ENCODE measurements around the gene BCAS3.
"Not testable (repeated sequence)": the region's sequence is repeated elsewhere in the genome, so short reads cannot be mapped to it uniquely, and the experiment has no call there.

Gene BCAS3

DNA sequence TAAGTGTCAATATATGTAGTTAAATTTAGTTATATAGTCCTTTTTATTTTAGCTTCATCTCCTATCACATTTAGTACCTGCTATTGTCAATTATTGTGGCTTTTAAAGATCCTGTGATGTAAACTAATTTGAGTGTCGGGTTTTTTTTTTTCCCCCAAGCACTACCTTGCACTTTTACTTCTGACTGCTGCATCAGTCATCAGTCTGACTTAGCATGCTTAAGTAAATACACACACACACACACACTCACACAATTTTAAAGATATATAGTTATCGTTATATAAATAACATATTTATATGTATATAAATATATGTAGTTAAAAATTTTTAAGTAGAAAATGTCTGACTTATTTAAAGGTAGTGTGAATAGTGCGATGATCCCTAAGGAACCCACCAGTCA lies 127.2 kb downstream of the BCAS3 start:
- no peak for DNase-seq

DNA sequence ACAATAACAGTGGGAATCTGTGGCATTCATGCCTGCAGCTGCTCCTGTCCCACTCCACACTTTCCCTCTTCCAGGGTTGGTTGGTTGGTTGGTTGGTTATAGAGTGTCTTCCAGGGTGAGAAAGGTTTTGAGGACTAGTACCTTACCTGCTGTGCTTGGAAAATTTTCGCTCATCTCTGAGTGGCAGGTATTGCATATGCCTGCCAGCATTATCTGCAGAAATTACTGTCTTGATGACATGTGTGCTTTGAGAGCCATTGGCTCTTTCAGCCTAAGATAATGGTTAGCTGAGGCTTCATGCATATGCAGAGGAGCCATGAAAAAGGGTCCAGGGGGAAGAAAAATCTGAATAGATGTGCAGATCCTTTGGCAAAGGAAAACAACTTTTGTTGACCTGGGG lies 131.8 kb downstream of the BCAS3 start:
- no peak for DNase-seq

DNA sequence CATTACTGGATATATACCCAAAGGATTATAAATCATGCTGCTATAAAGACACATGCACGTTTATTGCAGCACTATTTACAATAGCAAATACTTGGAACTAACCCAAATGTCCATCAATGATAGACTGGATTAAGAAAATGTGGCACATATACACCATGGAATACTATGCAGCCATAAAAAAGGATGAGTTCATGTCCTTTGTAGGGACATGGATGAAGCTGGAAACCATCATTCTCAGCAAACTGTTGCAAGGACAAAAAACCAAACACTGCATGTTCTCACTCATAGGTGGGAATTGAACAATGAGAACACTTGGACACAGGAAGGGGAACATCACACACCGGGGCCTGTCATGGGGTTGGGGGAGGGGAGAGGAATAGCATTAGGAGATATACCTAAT lies 137.3 kb downstream of the BCAS3 start:
- not testable (repeated sequence) for DNase-seq

DNA sequence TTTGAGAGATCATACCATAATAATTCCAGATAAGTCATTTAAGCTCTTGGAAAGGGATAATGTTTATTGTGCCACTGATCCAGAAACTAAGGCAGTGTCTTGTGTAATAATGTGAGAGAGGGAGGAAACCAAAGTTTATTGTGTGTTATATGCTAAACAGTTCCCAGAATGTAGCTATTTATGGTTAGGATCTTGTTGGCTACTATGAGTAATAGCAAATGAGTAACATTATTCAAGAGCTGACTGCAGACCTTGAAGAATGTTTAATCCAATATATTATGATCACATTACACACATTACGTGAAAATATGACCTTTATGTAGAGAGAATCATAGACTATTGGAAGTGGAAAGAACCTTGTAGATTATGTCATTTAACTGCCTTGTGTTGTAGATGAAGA lies 139.5 kb downstream of the BCAS3 start:
- DNase-seq = no peak

DNA sequence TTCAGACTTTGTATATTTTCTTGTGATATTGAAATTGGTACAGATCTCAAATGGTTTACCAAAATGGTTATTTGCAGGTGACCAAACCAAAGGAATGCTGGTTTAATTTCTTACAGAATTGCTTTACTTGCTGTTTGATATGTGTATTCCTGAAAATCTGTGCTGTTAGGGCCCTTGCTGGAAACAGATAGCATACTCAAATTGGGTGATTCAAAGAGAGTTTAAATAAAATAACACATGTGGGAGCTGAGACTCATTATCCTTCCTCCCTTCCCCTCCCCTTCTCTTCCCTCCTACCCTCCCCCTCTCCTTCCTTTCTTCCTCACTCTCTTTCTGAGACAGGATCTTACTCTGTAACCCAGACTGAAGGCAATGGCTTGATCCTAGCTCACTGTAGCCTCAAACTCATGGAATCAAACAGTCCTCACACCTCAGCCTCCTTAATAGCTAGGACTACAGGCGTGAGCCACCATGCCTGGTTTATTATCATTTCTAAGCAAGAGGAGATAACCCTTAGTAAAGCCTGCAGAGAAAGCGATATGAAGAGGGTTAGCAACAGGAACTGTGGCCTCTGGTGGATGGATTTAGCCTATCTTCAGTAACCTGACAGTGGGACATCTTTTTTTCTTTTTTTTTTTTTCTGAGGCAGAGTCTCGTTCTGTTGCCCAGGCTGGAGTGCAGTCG lies 141.9 kb downstream of the BCAS3 start:
- DNase-seq = no peak

DNA sequence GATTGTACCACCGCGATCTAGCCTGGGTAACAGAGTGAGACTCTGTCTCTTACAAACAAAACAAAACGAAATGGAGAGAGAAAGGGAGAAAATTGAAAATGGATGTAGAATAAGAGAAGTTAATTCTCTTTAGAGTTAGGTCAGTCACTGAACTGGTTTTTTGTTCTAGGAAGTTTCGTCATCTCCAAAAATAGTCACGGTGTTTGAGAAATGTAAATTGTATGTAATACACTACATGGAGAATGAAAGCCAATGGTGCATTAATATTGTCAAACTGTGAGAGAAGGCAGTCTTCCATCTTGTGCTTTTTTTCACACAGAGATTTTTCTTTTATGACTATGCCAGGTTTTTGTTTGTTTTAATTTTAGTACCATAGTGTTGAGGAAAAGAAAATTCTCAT lies 145.9 kb downstream of the BCAS3 start:
- DNase-seq = no peak

DNA sequence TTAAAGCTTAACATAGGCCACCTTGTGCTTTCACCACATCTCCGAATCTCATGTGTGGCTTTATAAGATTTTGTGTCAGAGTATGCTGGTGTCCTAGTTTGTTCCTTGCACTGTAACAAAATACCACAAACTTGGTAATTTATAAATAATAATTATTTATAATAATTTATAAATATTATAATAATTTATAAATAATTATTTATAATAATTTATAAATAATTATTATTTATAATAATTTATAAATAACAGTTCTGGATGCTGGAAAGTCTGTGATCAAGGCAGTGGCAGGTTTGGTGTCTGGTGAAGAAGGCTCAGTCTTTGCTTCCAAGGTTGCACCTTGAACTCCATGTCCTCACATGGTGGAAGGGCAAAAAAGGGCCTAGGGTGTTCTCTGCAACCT lies 147.7 kb downstream of the BCAS3 start:
- DNase-seq = no peak

DNA sequence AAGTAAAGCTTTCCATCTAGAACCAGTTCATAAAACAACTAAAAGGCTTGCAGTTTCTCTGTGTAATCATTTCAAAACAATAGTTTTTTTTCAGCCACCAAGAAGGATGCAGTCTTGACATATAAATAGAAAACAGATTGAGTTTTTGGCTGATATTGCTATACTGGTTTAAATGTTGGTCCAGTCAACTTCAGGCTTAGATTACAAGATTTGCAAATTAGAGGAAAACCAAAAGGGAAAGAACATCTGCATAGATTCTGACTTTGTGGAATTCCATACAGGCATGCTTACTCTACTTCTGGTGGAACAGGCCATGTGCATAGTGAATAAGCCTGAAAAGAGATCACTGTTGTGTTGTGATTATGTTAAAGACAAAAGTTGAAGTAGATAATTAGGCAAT lies 150.3 kb downstream of the BCAS3 start:
- DNase-seq = no peak

DNA sequence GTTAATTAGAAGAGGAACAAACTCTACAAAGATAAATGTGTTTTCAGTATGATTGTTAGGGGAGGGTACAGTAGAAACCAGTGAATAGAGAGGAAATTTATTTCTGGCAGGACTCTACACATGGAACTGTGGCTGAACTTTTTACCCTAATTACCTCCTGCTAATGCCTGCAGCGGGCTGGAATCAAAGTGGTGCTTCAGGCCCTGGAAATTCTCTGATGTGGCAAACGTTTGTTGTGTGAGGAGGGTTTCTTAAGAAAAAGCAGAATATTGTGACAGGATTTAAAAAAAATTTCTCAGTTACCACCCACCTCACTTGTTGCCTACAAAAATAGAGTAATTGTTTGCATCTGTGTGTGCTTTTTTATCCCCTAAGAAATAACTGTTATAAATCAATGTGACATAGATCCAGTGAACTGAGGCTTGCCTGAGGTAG lies 154.5 kb downstream of the BCAS3 start:
- DNase-seq = no peak

DNA sequence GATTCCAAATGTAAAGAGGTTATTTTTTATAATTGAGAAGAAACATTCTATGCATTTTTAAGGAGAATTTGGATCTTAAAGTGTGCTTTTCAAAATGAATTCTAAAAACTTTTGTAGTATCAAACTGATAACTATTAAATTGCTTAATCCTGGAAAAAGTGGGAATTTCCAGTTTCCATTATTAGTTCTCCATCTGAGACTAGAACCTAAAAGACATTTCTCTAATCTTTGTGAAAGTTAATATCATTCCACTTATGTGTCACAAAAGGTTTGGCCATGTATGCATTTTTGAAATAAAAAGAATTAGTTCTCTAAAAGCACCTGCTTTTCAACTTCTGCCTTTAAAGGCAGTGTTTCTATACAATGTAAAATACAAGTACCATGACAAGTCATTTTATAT lies 155.0 kb downstream of the BCAS3 start:
- DNase-seq = no peak

DNA sequence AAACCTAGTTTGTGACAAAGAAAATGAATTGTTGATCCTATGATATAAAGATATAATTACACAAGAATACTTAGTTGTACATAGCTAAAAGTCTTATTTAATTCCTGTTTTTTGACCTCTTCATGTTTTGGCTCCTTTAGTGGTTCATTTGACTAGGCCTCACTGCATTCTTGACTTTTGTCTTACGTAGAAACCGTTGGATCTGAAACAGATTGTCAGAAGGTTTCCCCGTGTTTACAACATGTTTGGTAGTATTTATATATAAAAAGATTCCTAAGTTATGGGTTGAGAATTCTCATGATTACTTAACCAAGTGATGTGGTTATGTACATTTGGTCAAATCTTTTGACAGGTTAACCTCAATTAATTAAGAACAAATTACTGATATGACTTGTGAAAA lies 162.8 kb downstream of the BCAS3 start:
- no peak for DNase-seq

DNA sequence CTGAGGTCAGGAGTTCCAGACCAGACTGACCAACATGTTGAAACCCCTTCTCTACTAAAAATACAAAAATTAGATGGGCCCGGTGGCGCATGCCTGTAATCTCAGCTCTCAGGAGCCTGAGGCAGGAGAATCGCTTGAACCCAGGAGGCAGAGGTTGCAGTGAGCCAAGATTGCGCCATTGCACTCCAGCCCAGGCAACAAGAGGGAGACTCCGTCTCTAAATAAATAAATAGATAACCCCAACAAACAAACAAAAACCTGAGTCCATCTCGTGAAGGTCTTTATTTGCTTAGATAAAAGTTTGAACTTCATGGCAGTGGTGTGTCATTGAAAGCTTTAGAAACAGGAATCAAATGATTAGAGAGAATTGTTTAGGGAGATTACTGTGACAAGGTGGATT lies 167.4 kb downstream of the BCAS3 start:
- DNase-seq = no peak

DNA sequence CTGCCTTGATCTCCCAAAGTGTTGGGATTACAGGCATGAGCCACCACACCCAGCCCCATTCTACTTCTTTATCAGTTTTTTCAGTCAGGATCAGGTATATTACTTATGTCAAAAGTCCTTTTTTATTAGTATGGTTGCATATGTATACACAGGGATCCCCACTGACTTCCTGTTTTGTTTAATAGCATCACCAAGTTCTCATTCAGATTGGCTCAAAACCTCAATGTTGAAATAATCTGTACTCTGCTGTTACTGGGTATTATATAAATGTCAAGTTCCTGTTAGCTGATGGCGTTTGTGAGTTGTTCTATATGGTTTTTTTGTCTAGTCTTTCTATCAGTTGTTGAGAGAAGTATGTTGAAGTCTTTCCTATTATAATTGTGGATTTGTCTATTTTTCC lies 168.5 kb downstream of the BCAS3 start:
- no peak for DNase-seq

DNA sequence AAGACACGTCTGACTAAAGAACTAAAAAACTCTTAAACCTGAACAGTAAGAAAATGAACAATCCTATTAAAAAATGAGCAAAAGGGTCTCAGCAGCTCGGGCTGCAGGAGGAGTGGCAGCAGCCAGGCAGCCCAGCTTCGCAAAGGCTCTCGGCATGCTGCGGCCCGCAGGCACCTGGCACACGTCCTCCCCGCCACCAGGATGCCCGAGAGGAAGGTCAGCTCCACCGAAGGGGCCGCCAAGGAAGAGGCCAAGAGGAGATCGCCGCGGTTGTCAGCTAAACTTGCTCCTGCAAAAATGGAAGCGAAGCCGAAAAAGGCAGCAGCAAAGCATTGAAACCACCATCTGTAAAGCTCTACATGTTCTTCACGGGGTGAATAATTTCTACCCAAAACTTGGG lies 173.5 kb downstream of the BCAS3 start:
- DNase-seq = no peak

DNA sequence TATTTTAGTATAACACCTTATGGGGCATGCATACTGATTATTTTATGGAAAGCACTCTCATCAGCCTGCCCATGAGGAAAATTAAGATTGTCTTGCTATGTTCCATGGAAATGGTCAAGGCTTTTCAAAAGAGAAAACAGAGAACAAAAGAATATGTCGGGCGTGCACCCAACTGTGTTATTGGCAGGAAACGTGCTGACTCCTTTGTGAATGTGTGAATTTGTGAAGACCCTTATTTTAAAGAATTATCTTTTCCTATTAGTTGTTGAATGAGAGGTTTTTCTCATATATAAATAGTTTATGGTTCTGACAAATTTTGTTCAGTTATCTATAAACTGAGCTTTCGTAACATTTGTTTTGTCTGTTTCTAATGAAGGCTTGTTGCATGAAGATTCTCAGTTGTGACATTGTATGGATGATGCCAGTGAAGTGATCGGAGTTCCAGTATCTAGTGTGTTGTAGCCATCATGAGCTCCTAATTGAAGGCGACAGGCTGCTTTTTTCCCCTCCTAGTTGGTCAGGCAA lies 180.0 kb downstream of the BCAS3 start:
- peak; percentile 1 for DNase-seq

DNA sequence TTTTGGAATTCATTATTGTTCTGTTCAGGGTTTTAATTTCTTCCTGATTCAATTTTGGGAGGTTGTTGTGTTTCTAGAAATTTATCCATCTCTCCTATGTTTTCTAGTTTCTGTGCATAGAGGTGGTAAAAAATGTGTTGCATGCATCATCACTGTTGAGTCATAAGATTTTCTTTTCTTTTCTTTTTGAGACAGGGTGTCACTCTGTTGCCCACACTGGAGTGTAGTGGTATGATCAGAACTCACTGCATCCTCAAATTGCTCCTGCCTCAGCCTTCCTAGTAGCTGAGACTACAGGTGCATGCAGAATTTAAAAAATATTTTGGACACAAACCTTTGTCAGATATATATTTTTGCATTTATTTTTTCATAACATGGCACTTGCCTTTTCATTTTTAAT lies 184.8 kb downstream of the BCAS3 start:
- no peak for DNase-seq

DNA sequence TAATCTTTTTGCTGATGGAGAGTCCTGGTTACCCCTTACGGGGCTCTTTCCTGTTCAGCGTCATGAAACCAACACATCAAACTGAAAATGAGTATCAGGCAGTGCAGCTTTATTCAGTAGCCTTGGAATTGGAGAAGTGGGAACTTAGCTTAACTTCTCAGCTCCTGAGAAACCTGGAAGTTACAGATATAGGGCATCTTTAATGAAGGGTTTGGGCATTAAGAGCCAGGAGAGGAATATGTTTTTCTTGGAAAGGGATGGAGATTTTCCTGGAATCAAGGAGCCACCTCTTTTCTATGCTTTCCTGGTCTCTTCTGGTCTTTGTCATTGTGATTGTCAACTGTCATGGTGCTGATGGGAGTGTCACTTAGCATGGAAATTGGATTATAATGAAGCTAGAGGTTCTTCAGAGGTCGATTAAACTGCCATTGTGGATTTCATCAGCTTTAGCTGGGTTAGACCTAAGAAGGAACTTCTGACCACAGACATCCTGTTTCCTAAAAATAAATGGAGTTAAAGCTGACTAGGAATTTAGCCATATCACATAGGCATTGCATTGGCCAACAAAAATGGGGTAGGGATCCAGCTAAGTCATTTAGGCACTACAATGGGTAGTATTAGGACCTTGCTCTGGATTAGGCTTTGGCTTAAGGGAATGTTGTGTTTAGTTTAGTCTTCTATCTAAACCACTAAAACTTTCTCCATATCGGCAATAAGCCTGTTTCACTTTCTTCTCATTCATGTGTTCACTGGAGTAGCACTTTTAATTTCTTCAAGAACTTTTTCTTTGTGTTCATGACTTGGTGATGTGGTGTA lies 186.4 kb downstream of the BCAS3 start:
- DNase-seq = no peak

DNA sequence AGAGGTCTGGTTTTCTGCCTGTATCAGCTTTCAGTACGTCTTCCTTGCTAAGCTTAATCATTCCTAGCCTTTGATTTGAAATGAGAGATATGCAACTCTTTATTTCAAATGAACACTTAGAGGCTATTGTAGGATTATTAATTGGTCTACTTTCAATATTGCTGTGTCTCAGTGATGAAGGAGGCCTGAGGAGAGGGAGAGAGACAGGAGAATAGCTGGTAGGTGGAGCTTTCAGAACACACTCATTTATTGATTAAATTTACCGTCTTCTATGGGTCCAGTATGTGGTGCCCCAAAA lies 187.0 kb downstream of the BCAS3 start:
- DNase-seq = no peak

DNA sequence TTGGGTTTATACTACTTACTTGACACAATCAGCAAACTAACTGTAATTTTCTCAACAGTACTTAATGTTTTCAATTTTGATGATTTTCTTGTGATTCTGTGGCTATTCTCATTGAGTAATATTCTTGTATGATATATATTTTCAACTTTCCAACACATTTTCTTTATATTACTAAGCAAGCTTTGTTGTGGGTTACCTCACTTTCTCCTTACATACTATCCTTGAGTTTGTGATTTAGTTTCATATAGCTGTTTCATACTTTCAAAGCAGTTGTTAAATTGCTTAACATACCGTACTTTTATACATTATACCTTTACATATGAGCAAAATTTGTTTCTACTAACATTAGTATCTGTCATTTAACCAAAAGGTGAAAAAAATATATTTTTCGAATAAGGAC lies 197.1 kb downstream of the BCAS3 start:
- DNase-seq = no peak

DNA sequence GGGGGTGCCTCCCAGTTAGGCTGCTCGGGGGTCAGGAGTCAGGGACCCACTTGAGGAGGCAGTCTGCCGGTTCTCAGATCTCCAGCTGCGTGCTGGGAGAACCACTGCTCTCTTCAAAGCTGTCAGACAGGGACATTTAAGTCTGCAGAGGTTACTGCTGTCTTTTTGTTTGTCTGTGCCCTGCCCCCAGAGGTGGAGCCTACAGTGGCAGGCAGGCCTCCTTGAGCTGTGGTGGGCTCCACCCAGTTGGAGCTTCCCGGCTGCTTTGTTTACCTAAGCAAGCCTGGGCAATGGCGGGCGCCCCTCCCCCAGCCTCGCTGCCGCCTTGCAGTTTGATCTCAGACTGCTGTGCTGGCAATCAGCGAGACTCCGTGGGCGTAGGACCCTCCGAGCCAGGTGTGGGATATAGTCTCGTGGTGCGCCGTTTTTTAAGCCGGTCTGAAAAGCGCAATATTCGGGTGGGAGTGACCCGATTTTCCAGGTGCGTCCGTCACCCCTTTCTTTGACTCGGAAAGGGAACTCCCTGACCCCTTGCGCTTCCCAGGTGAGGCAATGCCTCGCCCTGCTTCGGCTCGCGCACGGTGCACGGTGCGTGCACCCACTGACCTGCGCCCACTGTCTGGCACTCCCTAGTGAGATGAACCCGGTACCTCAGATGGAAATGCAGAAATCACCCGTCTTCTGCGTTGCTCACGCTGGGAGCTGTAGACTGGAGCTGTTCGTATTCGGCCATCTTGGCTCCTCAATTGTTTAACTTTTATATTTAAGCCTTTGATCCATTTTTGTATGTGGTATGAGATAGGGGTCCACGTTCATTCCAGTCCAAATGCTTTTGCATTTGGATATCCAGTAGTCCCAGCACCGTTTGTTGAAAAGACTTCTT lies 209.3 kb downstream of the BCAS3 start:
- not testable (repeated sequence) for DNase-seq

DNA sequence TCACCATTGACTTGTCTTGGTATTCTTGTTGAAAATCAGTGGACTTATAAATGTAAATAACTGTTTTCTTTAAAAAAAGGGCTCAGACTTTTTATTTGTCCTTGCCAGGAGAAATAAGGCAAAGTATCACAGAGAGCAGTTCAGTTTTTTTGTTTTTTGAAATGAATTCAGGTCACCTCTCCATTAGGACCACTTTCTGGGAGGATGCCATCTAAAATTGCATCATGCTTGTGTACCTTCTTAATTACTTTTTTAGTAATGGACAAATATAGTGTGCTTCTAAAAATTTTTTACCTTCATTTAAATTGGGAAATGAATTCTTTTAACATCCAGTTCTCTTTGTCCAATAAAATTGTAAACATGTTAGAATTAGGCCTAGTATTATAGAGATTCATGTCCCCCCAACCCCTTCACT lies 210.0 kb downstream of the BCAS3 start:
- no peak for DNase-seq

DNA sequence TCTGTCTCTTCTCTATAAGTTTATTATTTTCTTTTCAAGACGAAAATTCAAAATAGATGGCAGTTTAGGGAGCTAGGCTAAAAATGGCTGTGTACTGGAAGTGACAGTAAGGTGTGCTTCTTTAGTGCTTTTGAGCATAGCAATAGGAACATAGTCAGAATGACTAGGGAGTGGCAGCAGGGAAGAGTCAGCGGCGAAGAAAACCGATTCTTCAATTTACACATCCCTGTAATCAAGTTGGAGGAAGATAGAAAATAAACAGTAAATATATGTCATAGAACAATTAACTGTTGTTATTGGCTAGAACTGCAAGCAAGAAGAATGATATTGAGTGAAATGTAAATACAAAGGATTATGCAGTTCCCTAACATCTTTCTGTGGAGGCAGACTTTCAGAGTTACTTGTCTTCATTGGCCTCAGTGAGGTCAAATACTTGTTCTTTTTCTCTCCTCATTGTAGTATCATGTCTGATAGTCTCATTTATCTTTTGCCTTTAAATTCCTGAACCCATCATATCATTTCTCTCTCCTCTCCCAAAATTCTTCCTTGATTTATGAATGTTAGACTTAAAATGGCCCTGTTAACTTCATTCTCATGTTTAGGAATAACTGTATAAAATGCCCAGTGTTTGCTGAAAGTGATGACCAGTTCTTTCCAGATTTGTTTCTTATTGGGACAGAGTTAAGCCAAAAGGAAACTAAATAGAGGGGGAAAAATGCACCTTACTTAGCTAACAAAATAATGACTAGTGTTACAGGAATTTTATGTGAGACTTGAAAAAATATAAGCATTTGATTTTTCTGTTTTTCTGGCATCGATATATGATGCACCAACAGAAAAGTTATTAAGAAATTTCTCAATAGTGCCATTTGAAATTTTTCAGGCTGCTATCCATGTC lies 211.4 kb downstream of the BCAS3 start:
- peak; percentile 17 for DNase-seq

DNA sequence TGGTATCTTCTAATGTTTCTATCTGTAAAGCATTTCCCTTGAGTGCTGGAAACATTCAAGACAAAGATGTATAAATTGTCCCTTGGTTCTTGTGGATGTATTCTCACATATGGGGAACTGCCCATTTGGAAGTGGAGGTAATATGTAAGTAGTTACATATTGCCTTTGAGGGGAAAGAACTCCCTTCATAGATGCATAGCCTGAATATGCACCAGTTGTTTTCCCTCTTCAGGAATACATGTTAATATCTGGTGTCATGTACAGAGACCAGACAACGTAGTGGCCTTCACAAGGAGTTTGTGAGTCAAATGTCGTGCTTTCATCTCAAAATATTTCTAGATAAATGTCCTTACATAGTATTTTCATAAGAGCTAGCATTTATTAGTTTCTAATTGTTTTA lies 213.5 kb downstream of the BCAS3 start:
- no peak for DNase-seq
